GM13977 (cell line): ENCODE measurements around the gene SCRN2.

Experiments used
- DNase-seq: peaks from one replicate; pipeline ENCODE4 v3.0.0; 2012; ENCODE audit warnings: low spot score
- in situ Hi-C: fragments of 300-500 bp; cut with MboI; formaldehyde crosslinking; loops from one replicate; pipeline ENCODE4 v1.12.0; 2022; ENCODE audit warnings: low sequenced_read_pairs, low pct_unique_long_range_greater_than_20kb, mixed read lengths, inconsistent platforms; ENCODE audit not compliant: unreplicated experiment
- TF ChIP-seq, protein P1 (sequence below): IDR thresholded peaks from 2 replicates; pipeline ENCODE4 v1.5.1; 2012; ENCODE audit warnings: mild to moderate bottlenecking, control low read depth; ENCODE audit not compliant: insufficient read depth; ENCODE audit errors: extremely low read depth, missing control alignments

SCRN2 gene

DNA sequence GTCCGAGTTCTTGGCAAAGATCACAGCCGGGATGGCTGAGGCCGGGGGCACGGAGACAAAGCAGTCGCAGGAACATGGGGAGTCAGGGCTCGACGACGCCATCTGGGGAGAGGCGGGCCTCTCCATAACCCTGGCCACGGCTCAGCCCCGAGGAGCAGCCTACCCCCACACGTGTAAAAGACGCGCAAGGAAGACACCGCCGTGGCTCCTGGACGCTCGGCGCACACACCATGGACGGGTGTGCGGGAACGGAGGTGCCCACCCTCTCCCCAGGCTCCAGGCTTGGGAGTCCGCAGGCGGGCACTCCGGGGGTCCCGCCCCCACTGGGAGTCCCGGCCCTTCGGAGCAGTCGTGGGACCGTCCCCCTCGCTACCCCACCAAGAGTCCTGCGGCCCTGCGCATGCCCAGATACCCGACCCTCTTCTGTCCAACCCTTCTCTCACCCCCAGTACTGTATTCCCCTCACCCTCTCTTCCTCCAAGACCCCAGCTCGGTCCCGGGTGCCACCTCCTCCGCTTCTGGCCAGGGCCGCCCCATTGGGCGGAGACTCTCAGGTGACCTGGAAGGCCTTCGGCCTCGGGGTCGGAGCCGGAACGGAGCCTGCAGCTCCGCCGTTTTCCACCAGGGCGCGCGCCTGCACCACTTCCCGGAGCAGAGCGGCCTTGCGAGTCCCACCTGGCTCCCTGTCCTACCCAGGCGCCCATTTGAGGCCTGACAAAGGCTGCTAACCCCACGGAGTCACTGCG lies at the start of gene SCRN2:
SCRN2 (minus strand) TSS at position 532 of the 746 bp plus-strand sequence; CDS start at position 102, 430 bp downstream.
- peak; percentile 94 for DNase-seq
- in situ Hi-C loops: loop anchor here (5.0 kb wide), 1 partner anchor 51 kb away; no protein-coding TSS in a partner anchor
- TF ChIP-seq, protein P1, sequence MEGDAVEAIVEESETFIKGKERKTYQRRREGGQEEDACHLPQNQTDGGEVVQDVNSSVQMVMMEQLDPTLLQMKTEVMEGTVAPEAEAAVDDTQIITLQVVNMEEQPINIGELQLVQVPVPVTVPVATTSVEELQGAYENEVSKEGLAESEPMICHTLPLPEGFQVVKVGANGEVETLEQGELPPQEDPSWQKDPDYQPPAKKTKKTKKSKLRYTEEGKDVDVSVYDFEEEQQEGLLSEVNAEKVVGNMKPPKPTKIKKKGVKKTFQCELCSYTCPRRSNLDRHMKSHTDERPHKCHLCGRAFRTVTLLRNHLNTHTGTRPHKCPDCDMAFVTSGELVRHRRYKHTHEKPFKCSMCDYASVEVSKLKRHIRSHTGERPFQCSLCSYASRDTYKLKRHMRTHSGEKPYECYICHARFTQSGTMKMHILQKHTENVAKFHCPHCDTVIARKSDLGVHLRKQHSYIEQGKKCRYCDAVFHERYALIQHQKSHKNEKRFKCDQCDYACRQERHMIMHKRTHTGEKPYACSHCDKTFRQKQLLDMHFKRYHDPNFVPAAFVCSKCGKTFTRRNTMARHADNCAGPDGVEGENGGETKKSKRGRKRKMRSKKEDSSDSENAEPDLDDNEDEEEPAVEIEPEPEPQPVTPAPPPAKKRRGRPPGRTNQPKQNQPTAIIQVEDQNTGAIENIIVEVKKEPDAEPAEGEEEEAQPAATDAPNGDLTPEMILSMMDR: peak; percentile 93

DNA sequence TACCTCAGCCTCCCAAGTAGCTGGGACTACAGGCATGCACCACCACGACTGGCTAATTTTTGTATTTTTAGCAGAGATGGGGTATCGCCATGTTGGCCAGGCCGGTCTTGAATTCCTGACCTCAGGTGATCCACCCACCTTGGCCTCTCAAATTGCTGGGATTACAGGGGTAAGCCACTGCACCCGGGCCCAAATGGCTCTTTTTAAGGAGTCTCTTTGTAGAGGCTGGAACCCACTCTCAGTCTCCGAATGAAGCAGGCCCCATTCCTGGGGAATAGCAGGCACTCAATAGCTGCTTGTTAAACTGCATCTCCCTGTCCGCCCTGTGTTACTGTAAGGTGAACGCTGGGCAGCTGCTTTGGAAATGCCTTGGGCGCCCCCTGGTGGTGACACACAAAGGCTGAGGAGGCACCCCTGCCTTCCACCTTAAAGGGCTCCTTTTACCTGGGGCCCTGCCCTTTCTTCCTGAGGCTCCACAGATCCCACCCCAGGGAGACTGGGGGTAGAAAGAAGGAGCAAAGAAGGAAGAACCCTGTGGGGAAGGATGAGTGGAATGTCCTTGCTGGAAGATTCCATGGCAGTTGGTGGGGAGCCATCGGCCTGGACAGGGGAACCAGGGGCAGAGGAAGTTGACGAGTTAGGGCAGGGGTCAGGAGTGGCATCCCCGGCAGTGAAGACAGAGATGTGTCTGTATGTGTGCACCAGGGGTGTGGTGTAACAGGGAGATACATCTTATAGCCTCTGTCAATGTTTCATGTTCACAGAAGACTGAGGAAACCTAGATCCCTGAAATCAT lies 48.9 kb upstream of the SCRN2 start:
- in situ Hi-C loops: loop anchor here (5.0 kb wide), 1 partner anchor 48 kb away; the partner anchor contains the start of gene SCRN2
- peak; percentile 78 for DNase-seq
- TF ChIP-seq, protein P1: peak; percentile 92

DNA sequence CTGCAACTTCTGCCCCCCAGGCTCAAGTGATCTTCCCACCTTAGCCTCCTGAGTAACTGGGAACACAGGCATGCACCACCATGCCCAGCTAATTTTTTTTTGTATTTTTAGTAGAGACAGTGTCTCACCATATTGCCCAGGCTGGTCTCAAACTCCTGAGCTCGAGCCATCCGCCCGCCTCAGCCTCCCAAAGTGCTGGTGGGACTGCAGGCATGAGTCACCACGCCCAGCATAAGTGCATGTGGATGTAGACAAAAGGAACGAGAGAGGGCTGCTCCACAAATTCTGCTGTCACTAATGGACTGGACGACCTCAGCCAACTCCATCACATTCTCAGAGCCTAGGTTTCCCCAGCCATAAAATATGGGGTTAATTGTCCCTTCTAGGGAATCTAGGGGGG lies 47.2 kb upstream of the SCRN2 start:
- TF ChIP-seq, protein P1: no peak
- no peak for DNase-seq
- in situ Hi-C loops: no loop called here

DNA sequence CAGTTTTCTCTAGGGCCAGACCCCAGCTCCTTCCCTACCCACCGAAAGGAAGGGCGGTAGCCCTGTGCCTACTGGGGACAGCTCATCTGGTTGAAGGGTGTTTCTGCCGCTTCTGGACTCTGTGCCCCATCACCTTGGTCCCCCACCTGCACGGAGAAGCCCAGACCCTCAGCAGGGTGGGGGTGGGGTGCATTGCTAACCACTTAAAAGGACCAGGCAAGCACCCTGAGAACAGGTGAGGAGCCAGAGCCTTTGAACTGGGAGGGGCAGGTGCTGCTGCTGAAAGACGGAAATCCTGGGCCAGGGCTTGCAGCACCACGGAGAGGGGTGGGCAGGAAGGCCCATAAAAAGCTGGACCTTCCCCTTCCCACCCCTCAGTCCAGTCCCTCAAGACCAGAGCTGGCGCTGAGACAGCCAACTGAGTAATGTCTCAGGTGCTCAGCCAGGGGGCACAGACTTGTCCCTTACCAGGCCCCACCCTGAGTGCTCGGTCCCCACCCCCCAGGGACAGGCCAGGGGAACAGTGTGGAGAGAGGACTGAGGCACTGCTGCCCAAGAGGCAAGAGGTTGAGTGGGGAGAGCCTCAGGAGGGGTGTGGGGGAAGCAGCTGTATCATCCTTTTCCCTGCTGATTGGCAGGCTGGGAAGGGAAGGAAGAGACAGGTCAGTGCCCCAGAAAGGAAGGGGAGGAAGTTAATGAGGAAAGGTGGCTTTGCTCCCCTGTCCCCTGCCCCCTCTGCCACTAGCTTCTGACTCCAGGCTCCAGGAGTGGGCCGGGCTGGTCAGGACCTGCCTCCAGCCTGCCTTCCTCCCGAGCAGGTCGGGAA lies 44.0 kb upstream of the SCRN2 start:
- no peak for DNase-seq
- TF ChIP-seq, protein P1: no peak
- in situ Hi-C loops: no loop called here

DNA sequence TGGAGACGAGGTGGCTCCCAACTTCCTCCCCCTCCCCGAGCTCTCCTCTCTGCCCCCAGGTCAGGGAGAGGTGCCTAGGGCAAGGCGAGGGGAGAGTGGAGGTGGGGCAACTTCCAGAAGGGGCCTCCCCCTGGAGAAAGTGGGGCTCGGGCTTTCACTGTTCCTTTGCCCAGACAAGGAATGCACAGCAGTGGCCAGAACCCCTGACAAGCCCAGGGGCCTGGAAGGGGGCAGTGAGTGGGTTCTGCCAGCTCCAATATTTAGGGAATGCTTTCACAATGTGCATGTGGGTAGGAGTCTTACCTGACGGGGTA lies 43.3 kb upstream of the SCRN2 start:
- DNase-seq: no peak
- in situ Hi-C loops: no loop called here
- TF ChIP-seq, protein P1: no peak
